ENCODE data around the gene ADAD2. TPM values are rescaled to one million over a fixed set of nuclear protein-coding genes. Genes with fewer than 3 reads are reported as not detected.

Gene ADAD2
- polyA plus RNA-seq, 12 donors = 0.37 to 2.4 (median 0.88) TPM; not detected in 3

DNA sequence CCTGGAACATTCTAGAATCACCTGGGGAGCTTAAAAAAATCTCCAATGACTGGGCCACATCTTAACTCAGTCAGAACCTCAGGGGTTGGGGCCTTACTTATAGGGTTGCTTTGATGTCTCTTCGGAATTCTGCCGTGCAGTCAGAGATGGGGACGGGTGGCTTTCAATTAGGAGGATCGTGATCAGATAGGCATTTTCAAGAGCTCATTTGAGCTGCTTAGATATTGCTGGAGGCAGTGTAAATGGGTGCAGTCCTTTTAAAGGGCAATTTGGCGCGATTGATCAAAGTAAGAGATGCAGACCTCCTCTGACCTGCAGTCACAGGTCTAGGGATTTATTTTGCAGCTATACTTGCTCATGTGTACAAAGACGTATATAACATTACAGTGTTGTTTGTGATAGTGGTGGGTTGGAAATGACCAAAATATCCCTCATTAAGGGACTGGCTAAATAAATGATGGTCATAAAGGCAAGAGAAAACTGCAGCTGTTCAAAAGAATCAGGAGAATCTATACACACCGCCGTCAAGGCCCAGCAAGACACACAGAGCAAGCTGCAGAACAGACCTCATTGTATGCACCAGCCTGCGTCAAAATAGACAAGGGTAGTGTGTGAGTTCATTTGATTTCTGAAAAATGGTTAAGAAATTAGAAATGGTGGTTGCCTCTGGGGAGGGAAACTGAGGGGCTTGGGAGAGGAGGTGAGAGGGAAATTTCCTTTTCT lies 55.2 kb downstream of the ADAD2 start:
- no peak for DNase-seq

DNA sequence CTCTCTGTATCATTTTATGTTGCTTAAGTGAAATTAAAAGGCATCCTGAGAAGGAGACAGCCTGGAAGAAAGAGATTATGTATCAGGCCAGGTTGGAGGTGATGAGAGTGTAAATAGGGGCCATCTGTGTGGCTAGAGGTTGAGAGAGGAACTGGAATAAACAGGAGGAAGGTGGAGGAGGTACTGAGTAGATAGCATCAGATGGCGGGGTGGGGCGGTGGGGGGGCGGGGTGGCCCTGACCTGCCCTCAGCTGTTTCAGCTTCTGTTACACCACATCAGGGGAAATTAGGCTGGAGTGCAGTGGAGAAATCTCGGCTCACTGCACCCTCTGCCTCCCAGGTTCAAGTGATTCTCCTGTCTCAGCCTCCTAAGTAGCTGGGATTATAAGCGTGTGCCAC lies 55.7 kb downstream of the ADAD2 start:
- DNase-seq = no peak

Other genes with a start within 250 kb of the ADAD2 start
- 1 to 10 TPM in 1 of 12 donors, under 1 TPM in 9, not detected in 2; 0.12 to 1.1 (median 0.38) TPM for gene OSGIN1, start 237.9 kb upstream of the ADAD2 start, polyA plus RNA-seq (ENCODE audit: insufficient read length in 12 of 12)
- gene NECAB2, start 222.9 kb upstream of the ADAD2 start, polyA plus RNA-seq (ENCODE audit: insufficient read length in 12 of 12) = 1 to 10 TPM in 1 of 12 donors, under 1 TPM in 8, not detected in 3; 0.27 to 1.4 (median 0.51) TPM
- not detected for gene SLC38A8, start 148.4 kb upstream of the ADAD2 start, polyA plus RNA-seq (ENCODE audit: insufficient read length in 12 of 12)
- 10 to 100 TPM in 11 of 12 donors, not detected in 1; 60.7 to 92.3 (median 69.3) TPM for gene MBTPS1, start 74.2 kb upstream of the ADAD2 start, polyA plus RNA-seq (ENCODE audit: insufficient read length in 12 of 12)
- 10 to 100 TPM in 11 of 12 donors, not detected in 1; 14.2 to 21.3 (median 19.5) TPM for gene HSDL1, start 46.0 kb upstream of the ADAD2 start, polyA plus RNA-seq (ENCODE audit: insufficient read length in 12 of 12)
- under 1 TPM in 10 of 12 donors, not detected in 2; 0.13 to 0.70 (median 0.33) TPM for gene DNAAF1, start 45.8 kb upstream of the ADAD2 start, polyA plus RNA-seq (ENCODE audit: insufficient read length in 12 of 12)
- gene TAF1C, start 4.1 kb upstream of the ADAD2 start, polyA plus RNA-seq (ENCODE audit: insufficient read length in 12 of 12) = 10 to 100 TPM in 11 of 12 donors, not detected in 1; 18.2 to 43.1 (median 25.1) TPM
- under 1 TPM in 7 of 12 donors, not detected in 5; 0.04 to 0.10 (median 0.05) TPM for gene KCNG4, start 48.9 kb downstream of the ADAD2 start, polyA plus RNA-seq (ENCODE audit: insufficient read length in 12 of 12)
- 1 to 10 TPM in 10 of 12 donors, not detected in 2; 1.2 to 2.6 (median 1.6) TPM for gene WFDC1, start 103.7 kb downstream of the ADAD2 start, polyA plus RNA-seq (ENCODE audit: insufficient read length in 12 of 12)
- gene ATP2C2, start 177.4 kb downstream of the ADAD2 start, polyA plus RNA-seq (ENCODE audit: insufficient read length in 12 of 12) = 10 to 100 TPM in 1 of 12 donors, 1 to 10 TPM in 3, under 1 TPM in 7, not detected in 1; 0.22 to 10.4 (median 0.58) TPM